H1 (cell line): Measurements from ENCODE around the gene FHIT. TPM values are rescaled to one million over a fixed set of nuclear protein-coding genes. Genes with fewer than 3 reads are reported as not detected.

Experiments used
- CTCF ChIA-PET: fragments of 300-600 bp; sonication (Branson Sonifier 250); formaldehyde crosslinking; loops from one replicate; lab custom pipeline; 2021; ENCODE audit not compliant: partially characterized antibody; lab: Charles Lee
- POLR2A ChIA-PET: fragments of 300-600 bp; sonication (Branson Sonifier 250); formaldehyde crosslinking; loops from one replicate; lab custom pipeline; 2021; ENCODE audit warnings: inconsistent platforms; ENCODE audit not compliant: partially characterized antibody; lab: Charles Lee
- DNase-seq, 2 experiments: peaks; one replicate each; pipeline versions ENCODE4 v3.0.0 to v3.0.0-alpha.2; 2010 to 2022; ENCODE audit warnings: low spot score in 2 of 2, low read depth in 1 of 2, mixed read lengths in 1 of 2
- FAIRE-seq: peaks from 2 replicates; lab custom pipeline; 2011; peaks lifted over from hg19 to GRCh38; lab: Jason Lieb, UNC
- H2AFZ ChIP-seq: 2 replicates; pipeline ENCODE4 v1.8.1; 2012; ENCODE audit warnings: low read length, inconsistent platforms
- H2AK5ac ChIP-seq: 2 replicates; pipeline ENCODE4 v1.6.1; 2013; ENCODE audit warnings: low read depth, low read length
- H2BK120ac ChIP-seq: replicated peaks from 2 replicates; pipeline ENCODE3; 2013; ENCODE audit warnings: low read depth, low read length, inconsistent platforms
- H2BK12ac ChIP-seq: 2 replicates; pipeline ENCODE4 v1.6.1; 2013; ENCODE audit warnings: low read depth, low read length
- H2BK15ac ChIP-seq: 2 replicates; pipeline ENCODE4 v1.6.1; 2013; ENCODE audit warnings: low read length
- H2BK20ac ChIP-seq: 2 replicates; pipeline ENCODE4 v1.6.1; 2013; ENCODE audit warnings: low read length
- H2BK5ac ChIP-seq: 2 replicates; pipeline ENCODE4 v1.6.1; 2013; ENCODE audit warnings: low read depth, low read length
- H3K14ac ChIP-seq: 2 replicates; pipeline ENCODE4 v1.6.1; 2013; ENCODE audit warnings: inconsistent platforms; ENCODE audit not compliant: insufficient read length
- H3K18ac ChIP-seq: 2 replicates; pipeline ENCODE4 v1.6.1; 2013; ENCODE audit warnings: low read length; ENCODE audit errors: extremely low read depth
- H3K23ac ChIP-seq: 2 replicates; pipeline ENCODE4 v1.6.1; 2013; ENCODE audit warnings: inconsistent platforms; ENCODE audit not compliant: insufficient read length
- H3K23me2 ChIP-seq: 2 replicates; pipeline ENCODE4 v1.6.1; 2013; ENCODE audit warnings: low read depth, low read length
- H3K27ac ChIP-seq: 2 replicates; pipeline ENCODE4 v1.6.1; 2011; ENCODE audit warnings: low read depth, low read length, inconsistent platforms
- H3K27me3 ChIP-seq, 4 experiments: replicated peaks in 1 of 4; 1 replicate in 1 of 4; 2 replicates in 3 of 4; pipeline versions ENCODE4 v1.6.1 to v1.8.1; 2011 to 2013; ENCODE audit warnings: low read length in 3 of 4, mild to moderate bottlenecking in 3 of 4, inconsistent platforms in 2 of 4, mixed read lengths in 2 of 4, moderate library complexity in 1 of 4; ENCODE audit not compliant: control insufficient read depth in 3 of 4, insufficient read depth in 3 of 4; ENCODE audit errors: extremely low read depth in 1 of 4
- H3K36me3 ChIP-seq, 4 experiments: 2 replicates each; pipeline versions ENCODE4 v1.6.1 to v1.8.1; 2011 to 2013; ENCODE audit warnings: mild to moderate bottlenecking in 4 of 4, low read length in 3 of 4, moderate library complexity in 2 of 4, control low read depth in 1 of 4, inconsistent platforms in 1 of 4; ENCODE audit not compliant: insufficient read depth in 4 of 4, control insufficient read depth in 2 of 4
- H3K4ac ChIP-seq: replicated peaks from 2 replicates; pipeline ENCODE3; 2013; ENCODE audit warnings: low read length, low read depth, mixed read lengths, inconsistent platforms; ENCODE audit not compliant: insufficient read length
- H3K4me1 ChIP-seq, 4 experiments: replicated peaks in 1 of 4; 1 replicate in 1 of 4; 2 replicates in 3 of 4; pipeline versions ENCODE4 v1.6.1 to v1.8.1; 2011 to 2013; ENCODE audit warnings: low read length in 3 of 4, inconsistent platforms in 2 of 4, mixed read lengths in 1 of 4; ENCODE audit not compliant: insufficient read depth in 4 of 4, control insufficient read depth in 3 of 4
- H3K4me2 ChIP-seq, 2 experiments: 2 replicates each; pipeline versions ENCODE4 v1.6.1 to v1.8.1; 2011 to 2013; ENCODE audit warnings: low read depth in 2 of 2, low read length in 2 of 2, control low read depth in 1 of 2, inconsistent platforms in 1 of 2, mild to moderate bottlenecking in 1 of 2; ENCODE audit not compliant: insufficient read depth in 1 of 2
- H3K4me3 ChIP-seq, 4 experiments: fragments of 200-600, 300-600 bp in 1 of 4; sonication (generic), shearing (Covaris generic), sonication (Bioruptor Twin) in 1 of 4; 2 replicates each; pipeline versions ENCODE4 v1.5.1 to v1.8.1; 2011 to 2016; ENCODE audit warnings: low read length in 4 of 4, low read depth in 3 of 4, control low read depth in 2 of 4, inconsistent platforms in 2 of 4, mild to moderate bottlenecking in 2 of 4, mixed read lengths in 1 of 4, moderate library complexity in 1 of 4; ENCODE audit not compliant: insufficient read depth in 2 of 4; ENCODE audit errors: extremely low read depth in 1 of 4
- H3K56ac ChIP-seq: replicated peaks from 2 replicates; pipeline ENCODE3; 2013; ENCODE audit warnings: low read depth, mild to moderate bottlenecking, mixed read lengths, low read length, inconsistent platforms; ENCODE audit not compliant: insufficient read length
- H3K79me1 ChIP-seq: 2 replicates; pipeline ENCODE4 v1.6.1; 2013; ENCODE audit warnings: low read depth, low read length, control low read depth
- H3K79me2 ChIP-seq, 2 experiments: 2 replicates each; pipeline versions ENCODE4 v1.6.1 to v1.8.1; 2012 to 2013; ENCODE audit warnings: low read length in 2 of 2, mild to moderate bottlenecking in 2 of 2, inconsistent platforms in 1 of 2; ENCODE audit not compliant: insufficient read depth in 2 of 2, control insufficient read depth in 1 of 2
- H3K9ac ChIP-seq, 4 experiments: replicated peaks in 1 of 4; 1 replicate in 1 of 4; 2 replicates in 3 of 4; pipeline versions ENCODE4 v1.6.1 to v1.8.1; 2011 to 2013; ENCODE audit warnings: low read depth in 3 of 4, low read length in 3 of 4, control low read depth in 2 of 4, mild to moderate bottlenecking in 2 of 4, moderate library complexity in 2 of 4, inconsistent platforms in 1 of 4; ENCODE audit errors: extremely low read depth in 1 of 4
- H3K9me3 ChIP-seq, 2 experiments: 2 replicates each; pipeline versions ENCODE4 v1.6.1 to v1.8.1; 2012 to 2013; ENCODE audit warnings: mild to moderate bottlenecking in 2 of 2, moderate library complexity in 2 of 2, control low read depth in 1 of 2, inconsistent platforms in 1 of 2, low read depth in 1 of 2, low read length in 1 of 2, mixed read lengths in 1 of 2; ENCODE audit not compliant: insufficient read depth in 2 of 2
- H4K20me1 ChIP-seq, 2 experiments: replicated peaks in 1 of 2; 2 replicates each; pipeline versions ENCODE3 to v1.8.1; 2011 to 2013; ENCODE audit warnings: inconsistent platforms in 2 of 2, low read length in 2 of 2, mild to moderate bottlenecking in 1 of 2; ENCODE audit not compliant: insufficient read depth in 2 of 2, control insufficient read depth in 1 of 2
- H4K5ac ChIP-seq: 2 replicates; pipeline ENCODE4 v1.6.1; 2013; ENCODE audit warnings: low read length, low read depth, mixed read lengths, inconsistent platforms; ENCODE audit not compliant: insufficient read length
- H4K8ac ChIP-seq: 2 replicates; pipeline ENCODE4 v1.8.0; 2013; ENCODE audit warnings: mild to moderate bottlenecking, moderate library complexity, low read length, inconsistent platforms; ENCODE audit not compliant: insufficient read depth; ENCODE audit errors: extremely low read depth
- H4K91ac ChIP-seq: replicated peaks from 2 replicates; pipeline ENCODE3; 2013; ENCODE audit warnings: low read length, mixed read lengths, inconsistent platforms; ENCODE audit not compliant: insufficient read length
- NANOG ChIP-seq: IDR thresholded peaks from 2 replicates; pipeline ENCODE4 v1.6.1; 2011; ENCODE audit warnings: low read length, low read depth, mild to moderate bottlenecking, inconsistent platforms; ENCODE audit not compliant: insufficient read depth, poor library complexity, severe bottlenecking
- TBP ChIP-seq: IDR thresholded peaks from 2 replicates; pipeline ENCODE4 v1.6.1; 2011; ENCODE audit warnings: low read depth, low read length, improper control_type of control experiment
- ZNF274 ChIP-seq: IDR thresholded peaks from 2 replicates; pipeline ENCODE4 v1.7.0; 2012; ENCODE audit warnings: low read length, borderline replicate concordance; ENCODE audit errors: extremely low read depth
- WGBS, 2 experiments: shearing (Covaris generic) in 1 of 2; methylation state at CpG; one replicate each; pipeline versions ENCODE4 v1.1.6 to v1.1.7; 2013 to 2015; ENCODE audit warnings: low lambda C conversion rate in 2 of 2, mixed read lengths in 2 of 2, inconsistent platforms in 1 of 2, low coverage in 1 of 2, missing lambda C conversion rate in 1 of 2; ENCODE audit not compliant: insufficient replicate concordance in 2 of 2, insufficient coverage in 1 of 2, insufficient read length in 1 of 2; ENCODE audit errors: extremely low coverage in 1 of 2, missing lambda C conversion rate in 1 of 2; 5-methylcytosine and 5-hydroxymethylcytosine counted together
- polyA plus RNA-seq, 7 experiments: library from polyadenylated mRNA; depleted of rRNA in 3 of 7; stranded (reverse) in 5 of 7; unstranded in 2 of 7; fragments of >200 nt in 5 of 7; fragments of 200-250 nt in 2 of 7; gene quantifications; 1 replicate in 5 of 7; 2 replicates in 1 of 7; 4 replicates in 1 of 7; pipeline versions ENCODE4 v1.2.1 to v1.2.3, GENCODE V29; 2011 to 2013; ENCODE audit warnings: missing spikeins in 2 of 7, mixed read lengths in 2 of 7
- total RNA-seq: library from RNA; stranded (reverse); fragmentation: NEBNext Ultra II Directional; extraction: Animal tissue kit (Norgen Biotek cat#: 25700); gene quantifications from 2 replicates; pipeline ENCODE4 v1.2.1, GENCODE V29; 2021

Gene FHIT
- total and polyA plus RNA-seq, 2 of the 8 experiments (the other 6 are each of a cell fraction or from before 2014, with no cell fraction given): 1.2 to 3.2 TPM

DNA sequence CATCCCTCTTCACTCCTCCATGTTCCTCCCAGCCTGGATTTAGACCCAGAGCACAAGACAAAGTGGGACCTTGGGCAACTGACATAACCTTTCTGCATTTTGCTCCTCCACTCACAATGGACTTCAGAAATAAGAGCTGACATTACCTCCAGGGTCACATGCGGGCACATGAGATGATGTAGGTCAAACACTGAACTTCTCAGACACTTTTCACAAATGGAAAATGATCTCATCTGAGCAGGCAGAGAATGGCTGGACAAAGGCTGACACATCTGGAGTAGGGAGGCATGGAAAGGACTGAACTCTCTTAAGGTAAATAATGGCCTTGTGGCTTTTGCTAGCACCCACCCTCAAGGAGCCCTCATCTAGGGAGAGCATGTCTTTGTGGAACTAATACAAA, 1352.2 kb downstream of the FHIT start:
- no peaks in the 10 kb centered on the region for H3K23me2 ChIP-seq
- H3K4me2 ChIP-seq: no peak overlapping the region
- no peak overlapping the region for H2BK15ac ChIP-seq
- no peaks in the 10 kb centered on the region for H3K79me2 ChIP-seq
- no peak overlapping the region for H2AFZ ChIP-seq
- H3K4me1 ChIP-seq: no peaks in the 10 kb centered on the region
- no peaks in the 10 kb centered on the region for H3K9me3 ChIP-seq
- no peak overlapping the region for H3K14ac ChIP-seq
- no peak overlapping the region for H3K27ac ChIP-seq
- DNase-seq: no peak
- H3K27me3 ChIP-seq: no peaks in the 10 kb centered on the region
- no peak overlapping the region for H3K23ac ChIP-seq
- ChIA-PET CTCF (interaction anchor here (0.6 to 1.1 kb wide), 2 partner anchors 41 to 671 kb away, joined by 3 to 4 read pairs; no protein-coding TSS in a partner anchor), POLR2A (no interaction called here)
- no peak overlapping the region for H4K8ac ChIP-seq
- no peak for FAIRE-seq
- H4K20me1 ChIP-seq: no peaks in the 10 kb centered on the region
- H4K91ac ChIP-seq: no peak overlapping the region
- H3K36me3 ChIP-seq: no peaks in the 10 kb centered on the region
- TF ChIP-seq NANOG: no peak
- TF ChIP-seq ZNF274: no peak
- TF ChIP-seq TBP: no peak
- TF ChIP-seq, all 59 proteins: peak for 0
- Histone ChIP-seq H3K4ac (no peak overlapping the region), H3K56ac (no peak overlapping the region), H2AK5ac (no peak overlapping the region), H3K4me3 (no peak overlapping the region), H2BK5ac (no peak overlapping the region), H4K5ac (no peak overlapping the region), H2BK20ac (no peak overlapping the region), H3K79me1 (no peaks in the 10 kb centered on the region), H3K18ac (no peak overlapping the region), H2BK120ac (no peak overlapping the region), H2BK12ac (no peak overlapping the region), H3K9ac (no peak overlapping the region)
- WGBS, 2 experiments: 100% methylated on average over 1 of the region's 1 CpG; no CpG with 5 or more reads in 1 of the 2 experiments
